ENCODE results near the gene MBD3L2.
"Not testable (repeated sequence)": the region's sequence is repeated elsewhere in the genome, so short reads cannot be mapped to it uniquely, and the experiment has no call there.

MBD3L2 gene

DNA sequence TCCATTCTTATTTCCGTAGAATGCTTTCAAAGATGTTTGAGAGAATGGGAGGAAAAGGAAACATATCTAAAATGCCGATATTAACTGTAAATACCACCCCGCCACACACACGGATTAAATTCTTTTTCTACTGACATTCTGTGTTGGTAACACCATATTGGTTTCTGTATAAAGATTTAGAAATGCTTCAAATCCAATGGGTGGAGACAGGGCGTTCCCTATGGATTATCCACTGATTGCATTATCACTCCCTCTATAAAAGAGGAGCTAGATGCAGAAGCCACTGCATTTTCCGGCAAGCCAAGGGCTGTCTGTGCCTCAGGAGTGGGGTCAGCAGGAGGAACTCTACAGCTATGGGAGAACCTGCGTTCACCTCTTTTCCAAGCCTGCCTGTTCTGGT lies at the start of gene MBD3L2:
Gene MBD3L2 (plus strand): TSS at position 301 of the 400 bp plus-strand sequence. CDS start 53 bp downstream, at position 354.
- not testable (repeated sequence) for DNase-seq (ENCODE audit: insufficient read length, low spot score); FAIRE-seq

GRCh38 chr19:6999933-7000332 lies 49.2 kb upstream of the MBD3L2 start:
- FAIRE-seq = no peak
- no peak for DNase-seq (ENCODE audit: insufficient read length, low spot score)

DNA sequence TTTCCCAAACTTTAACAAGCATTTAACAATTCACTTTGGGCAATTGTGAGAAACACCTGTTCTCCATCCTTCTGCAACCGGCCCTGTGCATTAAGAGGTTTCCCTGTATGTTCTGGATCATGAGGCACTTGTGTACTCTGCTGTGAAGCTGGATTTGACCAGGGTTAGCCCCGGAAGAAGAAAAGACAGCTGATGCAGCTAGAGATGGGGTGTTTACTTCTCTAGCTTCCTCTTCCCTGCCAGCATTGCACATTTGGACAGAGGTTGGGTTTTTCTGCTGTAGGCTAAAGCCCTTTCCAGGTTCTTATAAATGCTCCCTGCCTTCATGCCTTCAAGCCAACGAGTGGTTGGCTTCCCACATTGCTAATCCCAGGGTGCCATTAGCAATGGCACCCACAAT lies 48.8 kb upstream of the MBD3L2 start:
- no peak for DNase-seq (ENCODE audit: insufficient read length, low spot score)
- no peak for FAIRE-seq

DNA sequence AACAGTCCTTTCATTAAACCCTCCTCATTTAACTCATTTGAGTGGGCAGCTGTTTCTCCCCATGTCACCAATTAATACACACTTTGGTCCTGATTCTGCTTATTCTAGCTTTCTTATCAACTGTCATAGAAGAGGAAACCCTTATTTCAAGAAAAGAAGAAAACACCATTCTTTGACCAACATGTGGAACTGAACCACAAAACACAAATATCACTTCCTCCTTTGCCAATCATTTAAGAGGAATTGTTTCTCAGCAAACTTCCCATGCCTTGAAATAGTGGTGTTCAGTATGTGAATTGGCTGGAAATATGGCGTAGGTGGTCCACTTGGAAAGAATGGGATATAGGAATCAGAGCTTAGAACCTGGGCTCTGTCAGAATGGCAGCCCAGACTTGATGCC lies 48.3 kb upstream of the MBD3L2 start:
- no peak for FAIRE-seq
- DNase-seq (ENCODE audit: insufficient read length, low spot score) = no peak

- FAIRE-seq = peak; percentile 55
Observed at GRCh38 chr19:7004313-7004931, 44.7 kb upstream of the MBD3L2 start.

DNA sequence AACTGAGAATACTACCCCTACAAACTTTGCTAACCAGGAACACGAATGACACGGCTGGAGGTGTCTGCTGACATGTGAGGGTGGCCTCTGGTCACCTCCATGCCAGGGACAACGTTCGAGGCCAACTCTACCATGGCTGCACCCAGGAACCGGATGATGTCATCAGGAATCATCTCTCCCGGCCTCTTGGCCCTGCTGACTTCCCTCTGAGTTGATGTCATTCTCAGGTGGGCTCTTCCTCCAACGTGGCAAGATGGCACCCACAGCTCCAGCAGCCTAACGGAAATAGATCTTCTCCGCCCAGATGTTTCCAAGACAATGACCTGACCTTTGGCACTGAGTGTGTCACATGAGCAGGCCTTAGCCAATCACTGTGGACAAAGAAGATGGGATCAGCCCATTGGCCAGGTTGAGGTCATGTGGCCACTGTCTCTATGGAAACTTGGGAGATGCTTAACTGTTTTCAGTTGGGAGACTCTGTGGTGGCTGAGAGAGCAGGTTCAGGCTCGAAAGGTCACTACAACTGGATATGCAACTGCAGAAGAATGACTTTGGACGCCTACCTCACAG lies 42.9 kb upstream of the MBD3L2 start:
- FAIRE-seq (peak; percentile 71), DNase-seq (ENCODE audit: insufficient read length, low spot score) (no peak)

More at GRCh38 chr19:7004313-7004931, 44.7 kb upstream of the MBD3L2 start:
- DNase-seq (ENCODE audit: insufficient read length, low spot score) = peak; percentile 27

GRCh38 chr19:7007859-7008258 lies 41.3 kb upstream of the MBD3L2 start:
- no peak for DNase-seq (ENCODE audit: insufficient read length, low spot score)
- no peak for FAIRE-seq

DNA sequence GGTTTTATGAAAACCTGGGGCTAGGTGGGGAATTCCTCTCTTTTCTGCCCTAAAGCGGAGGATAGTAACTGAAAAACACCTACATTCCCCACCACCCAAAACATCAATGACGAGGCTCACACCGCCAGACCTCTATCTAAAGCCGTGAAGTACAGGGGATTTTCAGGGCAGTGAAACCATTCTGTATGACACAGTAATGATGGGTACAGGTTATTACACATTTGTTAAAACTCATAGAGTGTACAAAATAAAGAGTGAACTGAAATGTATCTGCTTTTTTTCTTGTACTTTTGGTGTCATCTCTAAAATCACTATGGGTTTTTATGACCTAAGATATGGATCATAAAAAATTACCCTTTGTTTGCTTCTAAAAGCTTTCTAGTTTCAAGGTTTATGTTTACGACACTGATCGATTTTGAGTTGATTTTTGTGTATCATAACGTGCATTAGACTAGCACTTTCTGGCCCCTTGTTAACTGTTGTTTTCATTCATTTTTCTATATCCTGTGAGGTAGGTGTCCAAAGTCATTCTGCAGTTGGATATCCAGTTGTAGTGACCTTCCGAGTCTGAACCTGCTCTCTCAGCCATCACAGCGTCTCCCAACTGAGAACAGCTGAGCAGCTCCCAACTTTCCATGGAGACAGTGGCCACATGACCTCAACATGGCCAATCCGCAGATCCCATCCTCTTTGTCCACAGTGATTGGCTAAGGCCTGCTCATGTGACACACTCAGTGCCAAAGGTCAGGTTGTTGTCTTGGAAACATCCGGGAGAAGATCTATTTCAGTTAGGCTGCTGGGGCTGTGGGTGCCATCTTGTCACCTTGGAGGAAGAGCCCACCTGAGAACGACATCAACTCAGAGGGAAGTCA lies 38.2 kb upstream of the MBD3L2 start:
- FAIRE-seq (no peak), DNase-seq (ENCODE audit: insufficient read length, low spot score) (no peak)

DNA sequence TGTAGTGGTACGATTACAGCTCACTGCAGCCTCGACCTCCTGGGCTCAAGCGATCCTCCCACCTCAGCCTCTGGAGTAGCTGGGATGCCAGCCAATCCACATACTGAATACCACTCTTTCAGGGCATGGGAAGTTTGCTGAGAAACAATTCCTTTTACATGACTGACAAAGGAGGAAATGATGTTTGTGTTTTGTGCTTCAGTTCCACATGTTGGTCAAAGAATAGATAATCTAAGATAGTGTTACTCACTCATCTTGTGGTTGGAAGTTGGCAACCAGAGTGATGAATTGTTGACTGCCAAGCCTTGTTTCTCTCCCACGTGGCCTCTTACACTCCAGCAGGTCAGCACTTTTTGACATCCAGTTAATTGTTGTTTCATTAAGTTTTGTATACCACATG lies 35.4 kb upstream of the MBD3L2 start:
- DNase-seq (ENCODE audit: insufficient read length, low spot score) (peak; percentile 44), FAIRE-seq (peak; percentile 40)

DNA sequence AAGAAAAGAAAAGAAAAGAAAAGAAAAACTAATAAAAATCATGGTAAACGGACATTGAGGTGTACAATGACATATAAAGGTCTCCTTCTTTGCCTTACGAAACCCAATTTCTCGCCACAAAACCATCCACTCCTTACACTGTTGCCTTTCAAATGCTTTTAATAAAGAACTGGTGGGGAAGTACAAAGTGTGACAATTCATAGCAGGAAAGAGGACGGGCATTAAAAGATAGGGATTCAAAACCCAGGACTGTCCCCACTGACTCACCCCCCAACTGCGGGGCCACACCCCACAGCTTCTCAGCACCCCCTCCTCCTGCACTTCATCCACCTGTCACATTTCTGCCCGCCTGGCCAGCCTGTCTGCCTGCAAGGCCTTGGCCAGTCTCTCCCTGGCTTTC lies 30.3 kb upstream of the MBD3L2 start:
- DNase-seq (ENCODE audit: insufficient read length, low spot score) (no peak), FAIRE-seq (no peak)

DNA sequence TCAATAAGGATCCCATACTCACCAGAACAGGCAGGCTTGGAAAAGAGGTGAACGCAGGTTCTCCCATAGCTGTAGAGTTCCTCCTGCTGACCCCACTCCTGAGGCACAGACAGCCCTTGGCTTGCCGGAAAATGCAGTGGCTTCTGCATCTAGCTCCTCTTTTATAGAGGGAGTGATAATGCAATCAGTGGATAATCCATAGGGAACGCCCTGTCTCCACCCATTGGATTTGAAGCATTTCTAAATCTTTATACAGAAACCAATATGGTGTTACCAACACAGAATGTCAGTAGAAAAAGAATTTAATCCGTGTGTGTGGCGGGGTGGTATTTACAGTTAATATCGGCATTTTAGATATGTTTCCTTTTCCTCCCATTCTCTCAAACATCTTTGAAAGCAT lies 27.8 kb upstream of the MBD3L2 start, which contains the start of gene MBD3L2B:
Gene MBD3L2B (minus strand): TSS at position 101 of the 400 bp plus-strand sequence. CDS start 34 bp downstream, at position 67.
- not testable (repeated sequence) for DNase-seq (ENCODE audit: insufficient read length, low spot score)
- peak; percentile 52 for FAIRE-seq

- not testable (repeated sequence) for DNase-seq (ENCODE audit: insufficient read length, low spot score); FAIRE-seq
Observed at GRCh38 chr19:7028790-7029189, 20.3 kb upstream of the MBD3L2 start.

GRCh38 chr19:7030278-7030677 lies 18.8 kb upstream of the MBD3L2 start, which contains the start of gene MBD3L5:
Gene MBD3L5 (plus strand): TSS chr19:7030578. CDS start chr19:7030612, 34 bp downstream.
- DNase-seq (ENCODE audit: insufficient read length, low spot score); FAIRE-seq: not testable (repeated sequence)

GRCh38 chr19:7040079-7040478 lies 9.0 kb upstream of the MBD3L2 start, which contains the start of gene MBD3L4:
Gene MBD3L4 (minus strand): TSS chr19:7040179. CDS start chr19:7040144, 35 bp downstream.
- DNase-seq (ENCODE audit: insufficient read length, low spot score); FAIRE-seq: not testable (repeated sequence)

- FAIRE-seq; DNase-seq (ENCODE audit: insufficient read length, low spot score): not testable (repeated sequence)
Observed at GRCh38 chr19:7041563-7041962, 7.6 kb upstream of the MBD3L2 start.

DNA sequence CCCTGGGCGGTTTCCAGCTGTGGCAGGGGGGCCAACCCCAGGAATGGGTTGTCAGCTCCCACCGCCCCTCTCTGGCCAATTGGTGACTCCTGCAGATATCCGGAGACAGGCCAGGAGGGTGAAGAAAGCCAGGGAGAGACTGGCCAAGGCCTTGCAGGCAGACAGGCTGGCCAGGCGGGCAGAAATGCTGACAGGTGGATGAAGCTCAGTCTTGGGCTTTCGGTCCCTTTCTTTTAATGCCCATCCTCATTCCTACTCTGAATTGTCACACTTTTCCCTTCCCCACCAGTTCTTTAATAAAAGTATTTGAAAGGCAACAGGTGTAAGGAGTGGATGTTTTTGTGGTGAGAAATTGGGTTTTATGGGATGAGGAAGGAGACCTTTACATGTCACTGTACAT lies 2.3 kb downstream of the MBD3L2 start:
- not testable (repeated sequence) for DNase-seq (ENCODE audit: insufficient read length, low spot score); FAIRE-seq

GRCh38 chr19:7052896-7053295 lies 3.8 kb downstream of the MBD3L2 start:
- not testable (repeated sequence) for DNase-seq (ENCODE audit: insufficient read length, low spot score); FAIRE-seq

- FAIRE-seq; DNase-seq (ENCODE audit: insufficient read length, low spot score): not testable (repeated sequence)
Observed at GRCh38 chr19:7054635-7055368, 5.7 kb downstream of the MBD3L2 start.

GRCh38 chr19:7055679-7056078 lies 6.6 kb downstream of the MBD3L2 start:
- not testable (repeated sequence) for DNase-seq (ENCODE audit: insufficient read length, low spot score); FAIRE-seq

GRCh38 chr19:7056371-7056770 lies 7.2 kb downstream of the MBD3L2 start:
- FAIRE-seq; DNase-seq (ENCODE audit: insufficient read length, low spot score): not testable (repeated sequence)
